T47D (cell line): ENCODE measurements around the gene HOXA9.

Experiments used
- DNase-seq, 2 experiments: peaks; one replicate each; pipeline versions ENCODE4 v3.0.0 to v3.0.0-alpha.2; 2011 to 2012; ENCODE audit warnings: low read depth in 1 of 2, low spot score in 1 of 2
- JUND ChIP-seq: IDR thresholded peaks from 2 replicates; pipeline ENCODE4 v1.6.1; 2012; ENCODE audit warnings: low read depth
- in situ Hi-C: cut with HindIII; loops from 2 replicates; pipeline ENCODE4 v1.10.0; 2016; ENCODE audit warnings: low sequenced_read_pairs, low pct_unique_long_range_greater_than_20kb

The HOXA9 gene

GRCh38 chr7:27182861-27183681, 17.7 kb upstream of the HOXA9 start:
- no peak for DNase-seq
- in situ Hi-C loops = no loop called here
- TF ChIP-seq JUND = no peak

GRCh38 chr7:27182285-27182841, 17.0 kb upstream of the HOXA9 start:
- in situ Hi-C loops = no loop called here
- no peak for DNase-seq
- no peak for TF ChIP-seq JUND

GRCh38 chr7:27181795-27182275, 16.5 kb upstream of the HOXA9 start:
- no peak for DNase-seq
- no peak for TF ChIP-seq JUND
- in situ Hi-C loops = no loop called here

- no peak for DNase-seq
Observed at GRCh38 chr7:27180431-27181420, 15.4 kb upstream of the HOXA9 start.

GRCh38 chr7:27179503-27180430, 14.4 kb upstream of the HOXA9 start:
- in situ Hi-C loops = no loop called here
- peak; percentile 80 to 98 for DNase-seq
- no peak for TF ChIP-seq JUND

More at GRCh38 chr7:27180431-27181420, 15.4 kb upstream of the HOXA9 start:
- no peak for TF ChIP-seq JUND
- in situ Hi-C loops = no loop called here

- in situ Hi-C loops = no loop called here
- no peak for DNase-seq
Observed at GRCh38 chr7:27179030-27179429, 13.7 kb upstream of the HOXA9 start.

GRCh38 chr7:27178366-27178765, 13.0 kb upstream of the HOXA9 start:
- no peak for DNase-seq
- no peak for TF ChIP-seq JUND
- in situ Hi-C loops = no loop called here

More at GRCh38 chr7:27179030-27179429, 13.7 kb upstream of the HOXA9 start:
- TF ChIP-seq JUND = no peak

GRCh38 chr7:27177795-27178320, 12.5 kb upstream of the HOXA9 start:
- no peak for DNase-seq
- no peak for TF ChIP-seq JUND
- in situ Hi-C loops = no loop called here

GRCh38 chr7:27176962-27177794, 11.8 kb upstream of the HOXA9 start:
- DNase-seq = no peak
- in situ Hi-C loops = no loop called here
- TF ChIP-seq JUND = no peak

- no peak for DNase-seq
- TF ChIP-seq JUND = no peak
- in situ Hi-C loops = no loop called here
Observed at GRCh38 chr7:27176524-27176845, 11.1 kb upstream of the HOXA9 start.
